Esophagus squamous epithelium (tissue), 4 donors: ENCODE data around the gene RAP2C.

Experiments used
- POLR2A ChIP-seq, 4 donors: fragments of 450-650 bp; IDR thresholded peaks; one replicate each; pipeline ENCODE4 v1.6.1; 2017; ENCODE audit warnings: antibody characterized with exemption in 4 of 4, mild to moderate bottlenecking in 4 of 4, moderate library complexity in 3 of 4
- TF ChIP-seq, protein P1 (sequence below), 6 experiments: fragments of 450-650 bp in 4 of 6; fragments of 200-600 bp in 2 of 6; sonication (generic) in 2 of 6; IDR thresholded peaks; one replicate each; pipeline ENCODE4 v1.5.1; 2016 to 2019; ENCODE audit warnings: antibody characterized with exemption in 6 of 6, mild to moderate bottlenecking in 4 of 6, moderate library complexity in 4 of 6

DNA sequence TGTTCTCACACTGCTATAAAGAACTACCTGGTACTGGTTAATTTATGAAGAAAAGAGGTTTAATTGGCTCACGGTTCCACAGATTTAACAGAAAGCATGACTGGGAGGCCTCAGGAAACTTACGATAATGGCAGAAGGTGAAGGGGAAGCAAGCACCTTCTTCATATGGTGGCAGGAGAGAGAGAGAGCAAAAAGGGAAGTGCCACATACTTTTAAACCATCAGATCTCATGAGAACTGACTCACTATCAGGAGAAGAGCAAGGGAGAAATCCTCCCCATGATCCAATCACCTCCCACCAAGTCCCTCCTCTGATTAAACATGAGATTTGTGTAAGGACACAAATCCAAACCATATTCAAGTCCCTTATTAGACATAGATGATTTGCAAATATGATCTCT, 12.3 kb upstream of the RAP2C start:
- no peak for TF ChIP-seq POLR2A (IDR thresholded peaks at IDR 0.05)
- TF ChIP-seq, protein P1, sequence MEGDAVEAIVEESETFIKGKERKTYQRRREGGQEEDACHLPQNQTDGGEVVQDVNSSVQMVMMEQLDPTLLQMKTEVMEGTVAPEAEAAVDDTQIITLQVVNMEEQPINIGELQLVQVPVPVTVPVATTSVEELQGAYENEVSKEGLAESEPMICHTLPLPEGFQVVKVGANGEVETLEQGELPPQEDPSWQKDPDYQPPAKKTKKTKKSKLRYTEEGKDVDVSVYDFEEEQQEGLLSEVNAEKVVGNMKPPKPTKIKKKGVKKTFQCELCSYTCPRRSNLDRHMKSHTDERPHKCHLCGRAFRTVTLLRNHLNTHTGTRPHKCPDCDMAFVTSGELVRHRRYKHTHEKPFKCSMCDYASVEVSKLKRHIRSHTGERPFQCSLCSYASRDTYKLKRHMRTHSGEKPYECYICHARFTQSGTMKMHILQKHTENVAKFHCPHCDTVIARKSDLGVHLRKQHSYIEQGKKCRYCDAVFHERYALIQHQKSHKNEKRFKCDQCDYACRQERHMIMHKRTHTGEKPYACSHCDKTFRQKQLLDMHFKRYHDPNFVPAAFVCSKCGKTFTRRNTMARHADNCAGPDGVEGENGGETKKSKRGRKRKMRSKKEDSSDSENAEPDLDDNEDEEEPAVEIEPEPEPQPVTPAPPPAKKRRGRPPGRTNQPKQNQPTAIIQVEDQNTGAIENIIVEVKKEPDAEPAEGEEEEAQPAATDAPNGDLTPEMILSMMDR (IDR thresholded peaks at IDR 0.05), result no peak
